ENCODE results near the gene ZNF8.

DNA sequence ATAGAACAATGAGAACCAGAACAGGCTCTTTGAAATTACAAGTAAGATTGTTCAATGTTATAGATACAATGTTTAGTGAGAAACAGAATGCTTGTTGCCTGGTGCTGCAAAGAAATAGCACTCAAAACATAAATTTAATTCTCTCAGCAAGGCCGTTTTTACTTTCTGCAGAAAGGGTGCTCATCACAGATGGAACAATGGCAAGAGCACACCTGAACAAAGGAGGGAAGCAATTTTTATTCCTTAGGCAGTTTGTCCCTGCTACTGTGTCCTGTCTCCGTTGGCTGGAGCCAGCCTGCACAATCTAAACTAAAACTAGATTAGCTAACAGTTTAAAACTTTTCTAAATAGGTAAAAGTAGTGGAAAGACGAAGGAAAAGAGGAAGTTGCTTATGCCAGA lies 10.4 kb upstream of the ZNF8 start:
- TF ChIP-seq POLR2A (IDR thresholded peaks at IDR 0.05) (no peak), CTCF (IDR thresholded peaks at IDR 0.05) (no peak), POLR2AphosphoS5 (IDR thresholded peaks at IDR 0.05) (no peak)
